Activated B cell treated with CpG ODN at 0.5 μM for 24 hours (primary cell): ENCODE measurements around the gene FAM50A. TPM values are rescaled to one million over a fixed set of nuclear protein-coding genes. Genes with fewer than 3 reads are reported as not detected.

Source experiments
- ATAC-seq: fragments of 200-7000 bp; cut with Tn5 transposase; one replicate; pipeline ENCODE4 v1.10.0; 2021; ENCODE audit warnings: low read depth, mild to moderate bottlenecking, moderate library complexity
- CTCF ChIA-PET: fragments of 350-600 bp; sonication (Branson Sonifier 250); formaldehyde crosslinking; loops from one replicate; lab custom pipeline; 2021; ENCODE audit warnings: antibody characterized with exemption; lab: Charles Lee
- POLR2A ChIA-PET: fragments of 350-600 bp; sonication (Branson Sonifier 250); formaldehyde crosslinking; loops from one replicate; lab custom pipeline; 2021; ENCODE audit warnings: antibody characterized with exemption; lab: Charles Lee
- DNase-seq: peaks from one replicate; pipeline ENCODE4 v3.0.0; 2022
- H3K27ac Mint-ChIP-seq: one replicate; pipeline ENCODE4 v1.8.0; 2020; ENCODE audit warnings: mixed read lengths
- H3K27me3 Mint-ChIP-seq: one replicate; pipeline ENCODE4 v1.8.0; 2021; ENCODE audit warnings: mixed read lengths
- H3K36me3 Mint-ChIP-seq: one replicate; pipeline ENCODE4 v1.8.0; 2021; ENCODE audit warnings: low read depth, mixed read lengths
- H3K4me1 Mint-ChIP-seq: one replicate; pipeline ENCODE4 v1.8.0; 2021; ENCODE audit warnings: mixed read lengths
- H3K4me3 Mint-ChIP-seq: one replicate; pipeline ENCODE4 v1.8.0; 2020; ENCODE audit warnings: mild to moderate bottlenecking, mixed read lengths
- H3K9me3 Mint-ChIP-seq: one replicate; pipeline ENCODE4 v1.8.0; 2020; ENCODE audit warnings: mixed read lengths
- intact Hi-C: fragments of 100-400 bp; cut with micrococcal nuclease; formaldehyde crosslinking; loops from one replicate; pipeline ENCODE4 v1.15.1; 2024
- total RNA-seq: library from RNA; stranded (reverse); gene quantifications from 2 replicates; pipeline ENCODE4 v1.2.3, GENCODE V29; 2022
- TF ChIP-seq, protein P1 (sequence below): fragments of 200-600 bp; IDR thresholded peaks from one replicate; pipeline ENCODE4 v1.8.0; 2022; ENCODE audit warnings: antibody characterized with exemption, mild to moderate bottlenecking

FAM50A gene
- total RNA-seq, 1 donor from 2014 or later = 52.5 TPM

DNA sequence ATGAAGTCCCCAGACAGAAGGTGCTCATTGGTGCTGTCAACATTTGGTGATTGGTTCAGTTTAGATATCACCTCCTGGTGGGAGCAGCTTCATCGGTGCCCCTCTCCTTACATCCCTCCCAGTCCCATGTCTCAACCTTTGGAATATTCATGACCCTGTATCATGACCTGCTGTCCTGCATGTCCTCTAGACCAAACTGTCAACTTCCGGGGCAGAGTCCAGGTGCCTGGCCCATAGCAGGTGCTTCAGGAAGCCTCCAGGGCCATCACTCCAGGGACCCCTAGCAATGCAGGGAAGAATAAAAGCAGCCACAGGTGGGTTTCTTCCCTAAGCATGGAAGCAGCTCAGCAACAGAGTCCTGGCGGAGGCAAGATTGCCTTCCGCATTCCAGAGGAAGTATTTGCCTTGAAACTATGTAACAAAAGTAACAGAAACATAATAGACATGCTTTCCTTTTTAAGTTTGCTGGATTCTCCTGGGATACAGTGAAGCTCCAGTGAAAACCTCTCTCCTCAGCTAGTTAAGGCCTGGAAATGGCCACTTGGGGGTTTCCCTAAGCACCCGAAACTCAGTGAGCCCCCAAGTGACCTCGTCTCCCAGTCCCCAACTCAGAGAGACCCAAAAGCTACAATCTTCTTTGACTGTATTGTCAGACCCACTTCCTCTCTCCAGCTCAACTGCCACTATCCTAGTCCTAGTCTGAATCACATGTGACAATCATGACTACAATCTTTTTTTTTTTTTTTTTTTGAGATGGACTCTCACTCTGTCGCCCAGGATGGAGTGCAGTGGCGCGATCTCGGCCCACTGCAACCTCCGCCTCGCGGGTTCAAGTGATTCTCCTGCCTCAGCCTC is 16.8 kb upstream of the FAM50A start:
- Mint-ChIP-seq H3K27ac (no peak overlapping the region), H3K4me1 (peaks cover 23% of the 10 kb centered on the region), H3K9me3 (no peaks in the 10 kb centered on the region), H3K27me3 (no peaks in the 10 kb centered on the region), H3K4me3 (no peak overlapping the region), H3K36me3 (peaks cover 3% of the 10 kb centered on the region)
- POLR2A ChIA-PET = interaction anchor here (2.9 kb wide), 2 partner anchors 15 to 30 kb away, joined by 18 to 20 read pairs; partner anchors contain the start of gene RPL10
- CTCF ChIA-PET = no interaction called here
- DNase-seq (no peak), ATAC-seq (no peak)
- intact Hi-C loops = no loop called here
- TF ChIP-seq, protein P1, sequence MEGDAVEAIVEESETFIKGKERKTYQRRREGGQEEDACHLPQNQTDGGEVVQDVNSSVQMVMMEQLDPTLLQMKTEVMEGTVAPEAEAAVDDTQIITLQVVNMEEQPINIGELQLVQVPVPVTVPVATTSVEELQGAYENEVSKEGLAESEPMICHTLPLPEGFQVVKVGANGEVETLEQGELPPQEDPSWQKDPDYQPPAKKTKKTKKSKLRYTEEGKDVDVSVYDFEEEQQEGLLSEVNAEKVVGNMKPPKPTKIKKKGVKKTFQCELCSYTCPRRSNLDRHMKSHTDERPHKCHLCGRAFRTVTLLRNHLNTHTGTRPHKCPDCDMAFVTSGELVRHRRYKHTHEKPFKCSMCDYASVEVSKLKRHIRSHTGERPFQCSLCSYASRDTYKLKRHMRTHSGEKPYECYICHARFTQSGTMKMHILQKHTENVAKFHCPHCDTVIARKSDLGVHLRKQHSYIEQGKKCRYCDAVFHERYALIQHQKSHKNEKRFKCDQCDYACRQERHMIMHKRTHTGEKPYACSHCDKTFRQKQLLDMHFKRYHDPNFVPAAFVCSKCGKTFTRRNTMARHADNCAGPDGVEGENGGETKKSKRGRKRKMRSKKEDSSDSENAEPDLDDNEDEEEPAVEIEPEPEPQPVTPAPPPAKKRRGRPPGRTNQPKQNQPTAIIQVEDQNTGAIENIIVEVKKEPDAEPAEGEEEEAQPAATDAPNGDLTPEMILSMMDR = no peak

DNA sequence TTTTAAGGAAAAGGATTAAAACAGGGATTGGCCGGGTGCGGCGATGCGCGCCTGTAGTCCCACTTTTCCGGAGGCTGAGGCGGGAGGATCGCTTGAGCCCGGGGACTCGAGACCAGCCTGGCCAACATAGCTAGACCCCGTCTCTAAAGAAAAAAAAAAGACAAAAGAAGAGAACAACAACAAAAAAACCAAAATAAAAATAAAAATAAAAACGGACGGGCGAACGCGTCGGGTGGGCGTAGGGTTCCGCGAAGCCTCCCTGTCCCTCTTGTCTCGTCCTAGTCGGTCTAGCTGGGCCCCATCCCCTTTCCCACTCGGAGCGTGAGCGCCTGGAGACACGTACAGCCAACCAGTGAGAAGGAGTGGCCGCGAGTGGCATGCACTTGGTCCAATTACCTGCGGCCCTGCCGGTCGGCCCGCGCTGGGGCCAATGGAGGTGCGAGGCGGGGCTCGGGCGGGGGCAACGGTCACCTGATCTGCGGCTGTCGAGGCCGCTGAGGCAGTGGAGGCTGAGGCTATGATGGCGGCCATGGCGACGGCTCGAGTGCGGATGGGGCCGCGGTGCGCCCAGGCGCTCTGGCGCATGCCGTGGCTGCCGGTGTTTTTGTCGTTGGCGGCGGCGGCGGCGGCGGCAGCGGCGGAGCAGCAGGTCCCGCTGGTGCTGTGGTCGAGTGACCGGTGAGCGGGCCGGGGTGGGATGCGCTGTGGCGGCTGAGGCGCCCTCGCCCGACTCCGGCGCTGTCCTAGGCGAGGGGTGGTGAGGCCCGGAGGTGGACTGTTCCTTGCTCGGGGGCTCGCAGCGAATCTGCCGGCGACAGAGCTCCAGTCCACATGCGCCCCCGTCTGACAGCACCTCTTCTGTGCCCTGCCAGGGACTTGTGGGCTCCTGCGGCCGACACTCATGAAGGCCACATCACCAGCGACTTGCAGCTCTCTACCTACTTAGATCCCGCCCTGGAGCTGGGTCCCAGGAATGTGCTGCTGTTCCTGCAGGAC is 15.5 kb upstream of the FAM50A start, which contains the start of gene ATP6AP1:
ATP6AP1 (plus strand) TSS at position 502 of the 996 bp plus-strand sequence; CDS start at position 518, 16 bp downstream.
- H3K27me3 Mint-ChIP-seq = no peaks in the 10 kb centered on the region
- no peaks in the 10 kb centered on the region for H3K9me3 Mint-ChIP-seq
- peaks cover 23% of the 10 kb centered on the region for H3K4me1 Mint-ChIP-seq
- CTCF ChIA-PET = interaction anchor here (1.0 to 1.4 kb wide), 2 partner anchors 9 to 30 kb away, joined by 3 to 4 read pairs; partner anchors contain the start of gene RPL10
- ATAC-seq (peak; percentile 99), DNase-seq (peak; percentile 77)
- TF ChIP-seq, protein P1 = no peak
- H3K27ac Mint-ChIP-seq = peak within 1 kb of the TSS; percentile 71
- H3K4me3 Mint-ChIP-seq = peak within 1 kb of the TSS; percentile 81
- peaks cover 9% of the 10 kb centered on the region for H3K36me3 Mint-ChIP-seq
- intact Hi-C loops = loop anchor here (1.0 to 2.0 kb wide), 3 partner anchors 8 to 58 kb away; no protein-coding TSS in a partner anchor
- POLR2A ChIA-PET = interaction anchor here (0.8 to 2.9 kb wide), 11 partner anchors 8 to 99 kb away, joined by 3 to 20 read pairs (median 4); partner anchors contain the start of genes DNASE1L1, RPL10 and SLC10A3

DNA sequence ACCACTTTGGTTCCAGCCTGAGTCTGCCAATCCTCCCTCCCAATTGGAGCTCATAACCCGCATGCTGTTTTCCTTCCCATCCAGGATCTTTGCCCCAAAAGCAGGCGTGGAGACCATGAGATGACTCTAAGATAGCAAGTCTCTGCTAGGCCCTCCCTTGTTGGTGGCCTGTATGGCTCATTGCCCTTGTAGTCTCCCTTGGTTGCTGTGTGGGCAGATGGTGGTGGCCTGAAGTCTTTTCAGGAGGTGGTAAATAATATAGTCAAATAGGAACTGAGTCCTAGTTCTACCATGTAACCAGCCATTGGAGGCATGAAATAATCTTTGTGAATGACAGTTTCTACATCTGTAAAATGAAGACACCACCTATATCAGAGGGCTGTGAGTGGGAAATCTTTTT is 14.2 kb upstream of the FAM50A start:
- TF ChIP-seq, protein P1 = no peak
- intact Hi-C loops = loop anchor here (2.0 kb wide), 1 partner anchor 59 kb away; no protein-coding TSS in a partner anchor
- Mint-ChIP-seq H3K4me3 (peak overlapping the region; percentile 81), H3K27me3 (no peaks in the 10 kb centered on the region), H3K27ac (no peak overlapping the region), H3K36me3 (peaks cover 18% of the 10 kb centered on the region), H3K9me3 (no peaks in the 10 kb centered on the region), H3K4me1 (peaks cover 23% of the 10 kb centered on the region)
- ATAC-seq = no peak
- POLR2A ChIA-PET = interaction anchor here (0.6 to 2.9 kb wide), 8 partner anchors 11 to 60 kb away, joined by 3 to 20 read pairs (median 6); partner anchors contain the start of genes RPL10 and SLC10A3
- no peak for DNase-seq
- CTCF ChIA-PET = interaction anchor here (1.4 kb wide), 1 partner anchor 32 kb away, joined by 4 read pairs; the partner anchor contains the start of gene RPL10

DNA sequence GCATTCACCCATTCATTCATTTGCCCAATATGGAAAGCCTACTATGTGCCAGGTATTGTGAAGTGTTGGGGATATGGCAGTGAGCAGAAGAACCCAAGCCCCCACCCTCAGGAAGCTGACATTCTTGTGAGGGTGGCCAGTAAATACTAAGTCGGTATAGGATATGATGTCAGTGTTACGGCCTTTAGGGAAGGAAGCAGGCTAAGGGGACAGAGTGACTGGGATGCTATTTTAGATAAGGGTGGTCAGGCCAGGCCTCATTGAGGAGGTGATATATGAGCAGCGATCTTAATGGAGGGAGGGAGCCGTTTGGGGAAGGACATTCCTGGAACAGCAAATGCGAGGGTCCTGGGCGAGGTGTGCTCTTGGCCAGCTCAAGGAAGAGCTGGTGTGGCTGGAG is 13.5 kb upstream of the FAM50A start:
- intact Hi-C loops = no loop called here
- Mint-ChIP-seq H3K4me1 (peaks cover 23% of the 10 kb centered on the region), H3K27ac (no peak overlapping the region), H3K4me3 (no peak overlapping the region), H3K36me3 (peaks cover 22% of the 10 kb centered on the region), H3K9me3 (no peaks in the 10 kb centered on the region), H3K27me3 (no peaks in the 10 kb centered on the region)
- DNase-seq (no peak), ATAC-seq (no peak)
- ChIA-PET POLR2A (interaction anchor here (0.6 kb wide), 2 partner anchors 321 to 559 kb away, joined by 3 read pairs; no protein-coding TSS in a partner anchor), CTCF (no interaction called here)
- TF ChIP-seq, protein P1 = no peak
